Measurements from ENCODE around the gene NEK6.

DNA sequence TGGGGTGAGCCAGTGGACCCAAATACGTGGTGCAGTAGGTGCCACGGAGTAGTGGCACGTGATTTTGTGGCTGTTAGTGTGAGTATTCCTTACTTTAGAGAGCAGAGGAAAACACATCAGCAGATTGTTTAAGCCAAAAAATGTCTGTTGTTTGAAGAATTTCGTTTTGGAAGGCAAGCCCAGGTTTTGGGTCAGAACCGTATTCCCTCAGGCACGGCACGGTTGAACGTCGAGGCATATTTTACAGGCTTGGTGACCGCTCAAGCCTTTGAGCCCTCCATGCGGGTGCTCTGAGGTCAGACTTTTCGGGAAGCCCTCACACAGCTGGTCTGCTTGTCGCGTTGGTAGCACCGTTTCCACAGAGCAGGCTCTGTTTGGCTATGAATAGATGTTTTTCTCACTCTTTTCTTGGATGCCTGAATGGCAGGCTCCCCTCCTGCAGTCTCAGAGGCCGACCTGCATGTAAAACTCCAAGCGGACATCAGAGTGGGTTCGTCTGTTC is 27.2 kb downstream of the NEK6 start:
- no peak for TF ChIP-seq POLR2A (IDR thresholded peaks at IDR 0.05; ENCODE audit: low read depth)
- TF ChIP-seq, protein P1, sequence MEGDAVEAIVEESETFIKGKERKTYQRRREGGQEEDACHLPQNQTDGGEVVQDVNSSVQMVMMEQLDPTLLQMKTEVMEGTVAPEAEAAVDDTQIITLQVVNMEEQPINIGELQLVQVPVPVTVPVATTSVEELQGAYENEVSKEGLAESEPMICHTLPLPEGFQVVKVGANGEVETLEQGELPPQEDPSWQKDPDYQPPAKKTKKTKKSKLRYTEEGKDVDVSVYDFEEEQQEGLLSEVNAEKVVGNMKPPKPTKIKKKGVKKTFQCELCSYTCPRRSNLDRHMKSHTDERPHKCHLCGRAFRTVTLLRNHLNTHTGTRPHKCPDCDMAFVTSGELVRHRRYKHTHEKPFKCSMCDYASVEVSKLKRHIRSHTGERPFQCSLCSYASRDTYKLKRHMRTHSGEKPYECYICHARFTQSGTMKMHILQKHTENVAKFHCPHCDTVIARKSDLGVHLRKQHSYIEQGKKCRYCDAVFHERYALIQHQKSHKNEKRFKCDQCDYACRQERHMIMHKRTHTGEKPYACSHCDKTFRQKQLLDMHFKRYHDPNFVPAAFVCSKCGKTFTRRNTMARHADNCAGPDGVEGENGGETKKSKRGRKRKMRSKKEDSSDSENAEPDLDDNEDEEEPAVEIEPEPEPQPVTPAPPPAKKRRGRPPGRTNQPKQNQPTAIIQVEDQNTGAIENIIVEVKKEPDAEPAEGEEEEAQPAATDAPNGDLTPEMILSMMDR (IDR thresholded peaks at IDR 0.05), result no peak
- TF ChIP-seq EP300 (IDR thresholded peaks at IDR 0.05), result no peak

All from esophagus muscularis mucosa (tissue), 4 donors.